NCI-H526 treated with DMSO at 0.1 percent for 48 hours (cell line): ENCODE results near the gene DRG1.
"Not testable (repeated sequence)": the region's sequence is repeated elsewhere in the genome, so short reads cannot be mapped to it uniquely, and the experiment has no call there.

Source experiments
- DNase-seq: peaks from one replicate; lab custom pipeline; 2025; lab: John Stamatoyannopoulos, UW

The DRG1 gene

DNA sequence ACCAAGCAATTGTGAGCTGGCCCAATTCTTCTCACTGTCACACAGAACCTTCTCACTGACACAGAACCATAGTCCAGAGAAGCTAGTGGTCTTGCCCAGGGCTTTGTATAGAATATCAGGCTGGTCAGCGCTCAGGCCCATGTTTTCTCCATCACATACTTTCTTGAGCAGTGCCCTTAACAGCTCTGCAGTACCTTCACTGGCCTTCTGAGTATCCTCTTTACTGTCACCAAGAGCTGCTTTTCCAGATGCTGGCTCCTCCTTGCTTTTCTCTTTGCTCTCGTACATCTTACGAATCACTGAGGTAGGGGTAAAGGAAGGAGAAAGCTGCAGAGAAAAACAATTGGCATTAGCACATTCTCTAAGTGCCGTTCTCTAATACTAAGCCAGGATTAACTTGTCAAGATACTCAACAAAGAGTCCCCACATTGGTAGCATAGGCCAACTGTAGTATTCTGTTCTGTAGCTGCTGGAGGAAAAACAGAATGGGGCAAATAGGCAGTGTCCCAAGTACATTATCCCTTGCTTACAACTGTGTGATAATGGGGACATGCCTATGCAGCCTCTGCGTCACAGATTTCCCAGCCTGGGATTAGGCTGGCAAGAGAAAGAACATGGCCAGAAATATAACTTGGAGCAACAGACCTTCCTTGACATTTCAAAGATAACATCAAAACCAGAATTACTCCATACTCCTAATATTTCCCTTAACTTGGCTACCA lies 43.5 kb downstream of the DRG1 start:
- no peak for DNase-seq

GRCh38 chr22:31443516-31443915 lies 44.1 kb downstream of the DRG1 start:
- no peak for DNase-seq

DNA sequence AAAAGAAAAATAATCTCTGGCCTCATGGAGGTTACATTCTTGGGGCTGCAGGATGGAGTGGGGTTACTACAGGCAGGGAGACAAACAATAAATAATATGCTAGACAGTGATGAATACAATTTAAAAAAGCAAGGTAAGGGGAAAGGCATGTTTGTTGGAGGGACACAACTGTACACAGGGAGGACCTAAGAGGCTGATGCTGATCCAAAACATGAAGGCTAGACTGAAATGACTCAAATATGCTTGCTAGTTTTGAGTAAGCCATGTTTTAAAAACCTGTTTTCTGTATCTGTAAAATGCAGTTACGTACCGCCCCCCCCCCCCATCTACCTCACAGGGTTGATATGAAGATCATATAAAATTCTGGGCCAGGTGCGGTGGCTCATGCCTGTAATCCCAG lies 46.2 kb downstream of the DRG1 start:
- no peak for DNase-seq

DNA sequence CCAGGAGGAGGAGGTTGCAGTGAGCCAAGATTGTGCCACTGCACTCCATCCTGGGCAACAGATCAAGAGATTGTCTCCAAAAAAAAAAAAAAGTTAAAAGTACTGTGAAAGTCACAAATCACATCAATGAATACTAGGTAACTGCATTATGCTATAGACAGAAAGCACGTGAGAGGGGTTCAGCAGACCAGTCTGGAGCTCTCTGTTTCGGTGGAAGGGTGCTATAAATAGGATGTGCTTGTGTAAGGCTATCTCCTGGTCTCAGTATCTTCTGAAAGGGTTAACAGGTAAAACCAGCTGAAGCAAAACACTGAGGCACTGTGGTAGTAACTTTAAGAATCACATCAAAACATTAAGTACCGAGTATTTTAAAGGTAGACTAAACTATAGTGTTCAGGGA lies 46.8 kb downstream of the DRG1 start:
- no peak for DNase-seq

- no peak for DNase-seq
These were observed 47.4 kb downstream of the DRG1 start for GRCh38 chr22:31446767-31447166.

DNA sequence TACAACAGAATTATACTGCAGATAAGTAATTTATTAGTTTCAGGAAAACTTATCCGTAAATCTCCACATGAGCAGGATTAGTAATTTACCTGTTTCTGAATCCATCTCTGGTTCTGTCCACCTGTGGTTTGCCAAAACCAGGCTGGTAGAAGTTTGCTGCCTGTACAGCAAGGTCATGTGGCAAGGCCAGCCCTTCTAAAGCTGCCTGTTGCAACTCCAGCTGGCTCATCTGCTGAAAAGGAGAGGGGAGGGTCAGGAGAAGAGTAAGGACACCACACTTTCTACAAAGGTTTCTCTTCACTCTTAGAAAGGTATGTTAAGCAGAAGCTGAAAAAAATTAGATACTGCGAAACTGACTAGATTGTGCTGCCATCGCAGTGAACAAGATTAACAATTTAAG lies 47.9 kb downstream of the DRG1 start:
- DNase-seq = no peak

- no peak for DNase-seq
These were observed 49.0 kb downstream of the DRG1 start for GRCh38 chr22:31448382-31448781.

GRCh38 chr22:31449506-31449905 lies 50.1 kb downstream of the DRG1 start:
- DNase-seq = no peak

DNA sequence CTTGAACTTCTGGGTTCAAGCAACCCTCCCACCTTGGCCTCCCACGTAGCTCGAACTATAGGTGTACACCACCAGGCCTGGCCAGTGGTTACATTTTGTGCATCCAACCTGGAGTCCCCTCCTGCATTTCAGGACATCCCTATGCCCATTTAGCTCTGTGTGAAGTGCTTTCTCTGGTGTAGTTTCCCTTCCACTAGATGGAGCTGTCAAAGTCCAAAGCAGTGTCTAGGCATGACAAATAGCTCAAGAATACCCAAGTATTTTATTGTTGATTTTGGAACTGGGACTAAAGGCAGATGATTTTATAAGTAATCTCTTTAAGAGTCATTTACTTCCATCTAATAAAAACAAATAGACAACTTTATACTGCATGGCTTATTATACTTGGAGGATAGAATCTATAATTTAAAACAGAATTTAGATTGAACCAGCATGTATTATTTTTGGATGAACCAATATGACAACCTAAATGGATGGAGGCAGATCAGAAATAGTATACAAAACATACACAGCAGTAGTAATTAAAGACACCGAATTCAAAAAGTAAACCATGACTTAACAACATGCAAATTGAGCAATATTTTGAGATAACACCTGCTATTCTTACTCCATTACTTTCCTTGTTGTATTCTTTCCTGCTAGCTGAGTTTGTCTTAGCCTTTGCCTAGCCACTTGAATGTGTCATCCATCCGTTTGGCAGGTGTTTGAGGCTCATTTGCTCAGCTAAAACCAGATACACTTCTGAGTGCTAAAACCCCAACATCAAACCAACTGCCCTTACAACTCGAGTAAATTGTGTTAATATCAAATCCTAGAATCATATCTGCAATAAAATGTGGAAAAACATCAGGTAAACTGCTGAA lies 52.5 kb downstream of the DRG1 start:
- DNase-seq = no peak

- no peak for DNase-seq
These were observed 62.3 kb downstream of the DRG1 start for GRCh38 chr22:31461699-31462098.

- no peak for DNase-seq
These were observed 65.9 kb downstream of the DRG1 start for GRCh38 chr22:31465307-31465706.

DNA sequence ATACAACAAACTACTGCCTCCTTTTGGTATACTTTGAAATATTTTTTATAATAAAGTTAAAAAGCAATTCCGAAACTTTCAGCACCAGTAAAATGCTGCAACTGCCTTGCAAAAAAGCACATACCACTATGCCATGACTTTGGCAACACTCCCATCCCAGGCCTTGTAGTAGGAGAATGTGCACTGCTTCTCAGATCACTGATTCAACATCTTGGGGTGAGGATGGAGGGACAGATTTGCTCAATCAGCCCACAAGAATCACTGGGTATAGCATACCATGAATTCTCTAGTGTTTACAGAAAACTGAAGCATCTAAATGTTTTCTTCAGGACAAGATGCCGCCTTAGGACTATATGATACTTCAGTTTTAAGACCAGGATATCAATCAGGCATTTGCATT lies 75.3 kb downstream of the DRG1 start:
- no peak for DNase-seq

GRCh38 chr22:31475800-31476199 lies 76.4 kb downstream of the DRG1 start:
- no peak for DNase-seq

- DNase-seq = no peak
These were observed 77.9 kb downstream of the DRG1 start for GRCh38 chr22:31477329-31477728.

- no peak for DNase-seq
These were observed 81.7 kb downstream of the DRG1 start for GRCh38 chr22:31481129-31481528.

- not testable (repeated sequence) for DNase-seq
These were observed 83.1 kb downstream of the DRG1 start for GRCh38 chr22:31482470-31482869.
